ENCODE data around the gene ADGRA3. TPM values are rescaled to one million over a fixed set of nuclear protein-coding genes. Genes with fewer than 3 reads are reported as not detected.
"Not testable (repeated sequence)": the region's sequence is repeated elsewhere in the genome, so short reads cannot be mapped to it uniquely, and the experiment has no call there.

ADGRA3 gene
- total RNA-seq, 2 experiments from 2014 or later: 1.4 to 1.5 TPM

DNA sequence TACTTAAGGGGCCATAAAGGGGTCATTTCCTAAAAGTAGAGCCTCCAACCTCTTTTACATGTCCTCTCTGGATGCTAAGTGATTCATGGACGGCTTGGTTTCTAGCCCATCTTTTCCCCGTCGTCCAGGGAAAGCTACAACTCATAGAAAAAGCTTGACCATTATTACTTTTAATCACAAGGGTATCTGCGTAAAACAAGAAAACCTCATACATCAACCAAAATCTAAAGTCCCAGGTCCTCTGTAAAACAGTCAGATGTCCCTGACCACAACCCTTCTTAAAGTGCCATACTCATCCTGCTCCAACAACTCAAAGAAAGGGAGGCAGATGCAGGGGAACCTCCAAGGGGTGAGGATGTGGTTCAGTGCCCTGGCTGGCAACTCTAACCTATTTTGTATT, 29.6 kb downstream of the ADGRA3 start:
- intact Hi-C loops (cut with micrococcal nuclease): no loop called here
- H3K4me1 Mint-ChIP-seq (ENCODE audit: low read depth): no peaks in the 10 kb centered on the region
- CTCF ChIA-PET: no interaction called here
- POLR2A ChIA-PET: no interaction called here
- H3K9me3 Mint-ChIP-seq: no peaks in the 10 kb centered on the region
- no peak overlapping the region for H3K27ac Mint-ChIP-seq
- no peak overlapping the region for H3K4me3 Mint-ChIP-seq
- DNase-seq: no peak
- no peaks in the 10 kb centered on the region for H3K27me3 Mint-ChIP-seq
- no peaks in the 10 kb centered on the region for H3K36me3 Mint-ChIP-seq

- H3K9me3 Mint-ChIP-seq: no peaks in the 10 kb centered on the region
- no peaks in the 10 kb centered on the region for H3K27me3 Mint-ChIP-seq
- H3K4me3 Mint-ChIP-seq: no peak overlapping the region
- H3K27ac Mint-ChIP-seq: no peak overlapping the region
- intact Hi-C loops (cut with micrococcal nuclease): no loop called here
- ChIA-PET CTCF (no interaction called here), POLR2A (no interaction called here)
- H3K4me1 Mint-ChIP-seq (ENCODE audit: low read depth): no peaks in the 10 kb centered on the region
- no peak for DNase-seq
- H3K36me3 Mint-ChIP-seq: no peaks in the 10 kb centered on the region
Observed at GRCh38 chr4:22485737-22486136, 30.1 kb downstream of the ADGRA3 start.

DNA sequence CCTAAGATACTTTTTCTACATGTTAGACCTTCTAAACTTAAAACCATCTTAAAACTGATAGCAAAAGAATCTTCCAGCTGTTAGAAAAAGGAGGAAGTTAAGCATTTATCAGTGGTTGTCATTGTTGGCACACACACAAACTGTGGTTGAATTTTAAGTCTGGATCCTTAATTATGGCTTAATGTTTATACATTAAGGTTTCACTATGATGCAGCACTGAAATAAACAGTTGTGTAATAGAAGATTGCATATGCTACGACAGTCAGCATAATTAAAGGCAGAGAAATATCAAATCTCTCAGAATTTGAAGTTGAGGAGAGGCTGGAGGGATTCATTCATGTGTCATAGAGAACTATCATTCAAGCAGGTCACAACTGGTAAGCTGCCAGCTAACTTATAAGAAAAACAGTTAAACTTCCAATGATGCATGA, 32.3 kb downstream of the ADGRA3 start:
- Mint-ChIP-seq H3K27me3 (no peaks in the 10 kb centered on the region), H3K36me3 (no peaks in the 10 kb centered on the region), H3K4me3 (no peak overlapping the region), H3K27ac (no peak overlapping the region), H3K4me1 (ENCODE audit: low read depth) (no peaks in the 10 kb centered on the region), H3K9me3 (no peaks in the 10 kb centered on the region)
- POLR2A ChIA-PET: no interaction called here
- CTCF ChIA-PET: interaction anchor here (0.7 kb wide), 1 partner anchor 27 kb away, joined by 5 read pairs; no protein-coding TSS in a partner anchor
- intact Hi-C loops (cut with micrococcal nuclease): no loop called here
- no peak for DNase-seq

DNA sequence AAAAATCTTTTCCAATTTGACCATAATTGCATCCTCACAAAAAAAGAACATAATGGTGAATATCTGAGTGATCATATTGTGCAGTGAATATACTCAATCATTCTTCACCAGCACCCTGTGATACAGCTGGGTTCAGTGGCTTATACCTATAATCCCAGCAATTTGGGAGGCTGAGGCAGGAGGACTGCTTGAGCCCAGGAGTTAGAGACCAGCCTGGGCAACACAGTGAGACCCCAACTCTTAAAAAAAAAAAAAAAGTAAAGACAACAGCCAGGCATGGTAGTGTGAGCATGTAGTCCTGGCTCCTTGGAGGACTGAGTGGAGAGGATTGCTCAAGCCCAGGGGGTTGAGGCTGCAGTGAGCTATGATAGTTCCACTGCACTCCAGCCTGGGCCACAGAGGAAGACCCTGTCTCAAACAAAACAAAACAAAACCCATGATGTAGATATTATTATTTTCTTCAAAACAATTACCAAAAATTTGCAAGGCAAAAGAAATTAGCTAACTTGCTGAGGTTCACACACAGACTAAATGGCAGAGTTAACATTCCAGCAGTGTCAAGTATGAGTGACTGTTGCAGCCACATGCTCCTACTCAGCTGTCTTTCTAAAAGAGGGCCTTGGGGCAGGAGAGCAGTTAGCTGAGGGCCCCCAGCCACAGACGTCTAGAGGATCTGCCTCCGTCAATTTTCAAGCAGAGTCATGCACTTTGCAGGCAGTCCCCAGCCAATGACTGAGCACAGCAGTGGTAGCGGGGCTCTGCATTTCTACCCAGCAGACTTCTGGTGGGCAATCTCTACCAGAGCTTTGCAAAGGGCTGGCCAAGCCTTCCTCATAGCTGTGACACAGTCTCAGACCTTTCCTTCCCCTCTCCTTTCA, 33.4 kb downstream of the ADGRA3 start:
- ChIA-PET CTCF (no interaction called here), POLR2A (no interaction called here)
- H3K4me1 Mint-ChIP-seq (ENCODE audit: low read depth): no peaks in the 10 kb centered on the region
- H3K27me3 Mint-ChIP-seq: no peaks in the 10 kb centered on the region
- H3K36me3 Mint-ChIP-seq: no peaks in the 10 kb centered on the region
- intact Hi-C loops (cut with micrococcal nuclease): no loop called here
- H3K9me3 Mint-ChIP-seq: no peaks in the 10 kb centered on the region
- no peak for DNase-seq
- no peak overlapping the region for H3K27ac Mint-ChIP-seq
- no peak overlapping the region for H3K4me3 Mint-ChIP-seq

DNA sequence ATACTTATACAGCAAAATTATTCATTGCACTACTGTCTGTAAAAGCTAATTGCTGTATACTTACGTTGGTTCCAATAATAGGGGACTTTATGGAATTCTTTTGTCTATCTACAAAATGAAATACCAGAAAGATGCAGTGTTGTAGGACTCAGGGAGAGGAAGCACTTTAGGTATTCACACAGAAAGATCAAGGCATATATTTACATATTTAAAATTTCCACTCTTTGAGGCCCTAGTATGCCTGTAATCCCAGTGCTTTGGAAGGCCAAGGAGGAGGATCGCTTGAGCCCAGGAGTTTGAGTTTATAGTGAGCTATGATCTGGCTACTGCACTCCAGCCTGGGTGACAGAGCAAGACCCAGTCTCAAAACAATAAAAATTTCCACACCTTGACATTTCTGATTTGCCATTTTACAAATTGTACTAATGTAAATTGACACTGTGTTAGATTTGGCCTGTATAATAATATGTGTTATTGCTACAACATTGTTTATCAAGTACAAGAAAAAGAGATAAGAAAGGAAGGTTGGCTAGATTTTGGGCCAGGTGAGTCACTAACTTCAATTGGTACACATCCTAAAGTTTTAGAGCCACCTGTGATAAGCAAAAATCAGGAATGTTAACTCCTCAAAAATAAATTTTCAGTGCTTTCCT, 35.1 kb downstream of the ADGRA3 start:
- no peak overlapping the region for H3K27ac Mint-ChIP-seq
- ChIA-PET POLR2A (no interaction called here), CTCF (no interaction called here)
- H3K9me3 Mint-ChIP-seq: no peaks in the 10 kb centered on the region
- intact Hi-C loops (cut with micrococcal nuclease): no loop called here
- no peak for DNase-seq
- H3K36me3 Mint-ChIP-seq: no peaks in the 10 kb centered on the region
- no peaks in the 10 kb centered on the region for H3K27me3 Mint-ChIP-seq
- no peak overlapping the region for H3K4me3 Mint-ChIP-seq
- no peaks in the 10 kb centered on the region for H3K4me1 Mint-ChIP-seq (ENCODE audit: low read depth)

- no peak for DNase-seq
- Mint-ChIP-seq H3K9me3 (no peaks in the 10 kb centered on the region), H3K4me3 (no peak overlapping the region), H3K27ac (no peak overlapping the region), H3K4me1 (ENCODE audit: low read depth) (no peaks in the 10 kb centered on the region), H3K36me3 (no peaks in the 10 kb centered on the region), H3K27me3 (no peaks in the 10 kb centered on the region)
- ChIA-PET POLR2A (no interaction called here), CTCF (no interaction called here)
- intact Hi-C loops (cut with micrococcal nuclease): no loop called here
Observed at GRCh38 chr4:22478426-22478825, 37.4 kb downstream of the ADGRA3 start.

- POLR2A ChIA-PET: no interaction called here
- intact Hi-C loops (cut with micrococcal nuclease): no loop called here
- CTCF ChIA-PET: no interaction called here
- Mint-ChIP-seq H3K27me3 (no peaks in the 10 kb centered on the region), H3K4me3 (no peak overlapping the region), H3K9me3 (no peaks in the 10 kb centered on the region), H3K4me1 (ENCODE audit: low read depth) (no peaks in the 10 kb centered on the region), H3K36me3 (no peaks in the 10 kb centered on the region), H3K27ac (no peak overlapping the region)
- DNase-seq: no peak
Observed at GRCh38 chr4:22477813-22478182, 38.1 kb downstream of the ADGRA3 start.

DNA sequence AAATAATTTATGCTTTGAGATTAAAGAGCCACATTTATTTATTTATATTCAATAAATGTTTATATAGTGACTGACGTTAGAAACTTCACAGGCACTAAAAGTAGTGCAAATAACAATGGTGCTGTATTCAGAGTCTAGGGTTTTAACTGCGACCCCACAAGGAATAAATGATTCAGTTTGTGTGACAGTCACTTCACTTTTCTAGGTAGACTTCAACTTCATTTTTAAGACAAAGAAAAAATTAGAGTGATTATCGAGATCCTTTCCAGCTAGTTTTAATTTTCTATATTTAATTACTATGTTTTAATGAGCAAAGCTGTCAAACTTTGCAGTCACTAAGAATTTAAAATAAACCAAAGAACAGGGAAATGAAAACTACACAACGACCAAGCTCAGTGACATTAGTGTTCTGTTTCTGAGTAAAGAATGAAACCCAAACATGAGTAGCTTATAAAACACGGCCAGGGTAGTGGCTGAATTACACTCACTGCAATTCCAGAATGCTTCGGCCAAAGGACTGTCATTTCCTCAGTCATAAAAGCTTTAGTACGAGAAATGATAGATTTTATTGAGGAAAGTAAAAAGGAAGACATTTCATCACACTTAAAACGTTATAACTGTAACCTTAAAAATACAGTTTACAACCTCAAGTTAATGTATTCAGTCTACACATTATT, 38.6 kb downstream of the ADGRA3 start:
- Mint-ChIP-seq H3K4me3 (no peak overlapping the region), H3K27me3 (no peaks in the 10 kb centered on the region), H3K36me3 (no peaks in the 10 kb centered on the region), H3K27ac (no peak overlapping the region), H3K4me1 (ENCODE audit: low read depth) (no peaks in the 10 kb centered on the region), H3K9me3 (no peaks in the 10 kb centered on the region)
- ChIA-PET CTCF (no interaction called here), POLR2A (no interaction called here)
- DNase-seq: no peak
- intact Hi-C loops (cut with micrococcal nuclease): no loop called here

DNA sequence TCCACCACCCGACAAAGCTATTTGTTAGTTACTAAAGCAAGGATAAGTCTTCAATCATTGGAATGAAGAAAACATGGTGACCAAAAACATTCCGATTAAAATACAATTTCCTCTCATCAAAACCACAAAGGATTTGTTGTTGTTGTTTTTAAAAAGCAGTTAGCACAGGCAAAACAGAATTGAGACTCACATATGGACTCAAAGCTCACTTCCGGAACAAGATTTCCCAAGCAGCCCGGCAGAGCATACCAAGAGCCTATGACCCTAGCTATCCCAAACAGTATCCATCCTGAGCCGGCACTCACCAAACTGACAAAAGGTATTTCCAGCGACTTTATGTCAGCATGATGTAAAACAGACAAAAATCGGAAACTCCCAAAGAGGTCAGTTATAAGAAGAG, 39.9 kb downstream of the ADGRA3 start:
- Mint-ChIP-seq H3K27ac (no peak overlapping the region), H3K27me3 (no peaks in the 10 kb centered on the region), H3K4me3 (no peak overlapping the region), H3K4me1 (ENCODE audit: low read depth) (no peaks in the 10 kb centered on the region), H3K36me3 (no peaks in the 10 kb centered on the region), H3K9me3 (no peaks in the 10 kb centered on the region)
- intact Hi-C loops (cut with micrococcal nuclease): no loop called here
- ChIA-PET CTCF (no interaction called here), POLR2A (no interaction called here)
- DNase-seq: no peak

- H3K27me3 Mint-ChIP-seq; POLR2A ChIA-PET; H3K9me3 Mint-ChIP-seq; DNase-seq; intact Hi-C loops (cut with micrococcal nuclease); H3K4me1 Mint-ChIP-seq (ENCODE audit: low read depth); H3K36me3 Mint-ChIP-seq; CTCF ChIA-PET; H3K27ac Mint-ChIP-seq; H3K4me3 Mint-ChIP-seq: not testable (repeated sequence)
Observed at GRCh38 chr4:22475311-22475646, 40.6 kb downstream of the ADGRA3 start.

GRCh38 chr4:22474636-22475310, 41.1 kb downstream of the ADGRA3 start:
- CTCF ChIA-PET: no interaction called here
- intact Hi-C loops (cut with micrococcal nuclease): no loop called here
- H3K4me1 Mint-ChIP-seq (ENCODE audit: low read depth): no peaks in the 10 kb centered on the region

GRCh38 chr4:22473268-22473667, 42.6 kb downstream of the ADGRA3 start:
- Mint-ChIP-seq H3K4me3 (no peak overlapping the region), H3K36me3 (no peaks in the 10 kb centered on the region), H3K27ac (no peak overlapping the region), H3K9me3 (no peaks in the 10 kb centered on the region), H3K4me1 (ENCODE audit: low read depth) (no peaks in the 10 kb centered on the region), H3K27me3 (no peaks in the 10 kb centered on the region)
- CTCF ChIA-PET: no interaction called here
- POLR2A ChIA-PET: no interaction called here
- no peak for DNase-seq
- intact Hi-C loops (cut with micrococcal nuclease): no loop called here

More at GRCh38 chr4:22474636-22475310, 41.1 kb downstream of the ADGRA3 start:
- DNase-seq: no peak
- Mint-ChIP-seq H3K27me3 (no peaks in the 10 kb centered on the region), H3K27ac (no peak overlapping the region), H3K36me3 (no peaks in the 10 kb centered on the region), H3K4me3 (no peak overlapping the region), H3K9me3 (no peaks in the 10 kb centered on the region)
- POLR2A ChIA-PET: no interaction called here

Measured in activated CD4-positive, alpha-beta memory T cell treated with anti-CD3 and anti-CD28 coated beads for 36 hours (primary cell).